HG03521 (cell line): ENCODE measurements around the gene SEMA6A.

Experiments
- ATAC-seq: cut with Tn5 transposase; IDR thresholded peaks from one replicate; pipeline ENCODE4 v1.9.1; 2021; ENCODE audit warnings: mild to moderate bottlenecking, moderate library complexity; ENCODE audit not compliant: unreplicated experiment

SEMA6A gene

GRCh38 chr5:116415182-116415581, 159.4 kb downstream of the SEMA6A start:
- ATAC-seq = no peak

DNA sequence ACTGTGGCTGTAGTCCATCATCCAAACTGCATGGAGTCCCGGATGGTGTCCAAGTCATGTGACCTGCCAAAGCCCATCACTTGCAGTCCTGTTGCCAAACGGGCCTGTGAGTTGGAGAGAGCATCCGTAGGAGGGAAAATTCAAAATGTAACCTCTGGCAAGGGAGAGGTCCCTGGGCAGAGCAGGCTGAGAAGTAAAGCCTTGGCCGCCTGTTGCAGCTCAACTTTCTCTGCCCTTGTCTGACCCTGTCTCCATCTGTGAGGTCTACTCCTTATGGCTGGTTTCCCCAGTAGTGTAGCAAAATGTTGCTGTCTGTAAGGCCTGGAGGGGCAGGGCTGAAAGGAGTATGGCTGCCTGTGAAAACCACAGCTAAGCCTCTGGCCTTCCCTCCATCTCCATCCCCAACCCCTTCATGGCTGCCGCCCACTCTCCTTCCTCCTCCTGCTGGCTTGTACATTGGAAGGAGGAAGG, 163.5 kb downstream of the SEMA6A start:
- no peak for ATAC-seq

- ATAC-seq = no peak
These were observed 164.2 kb downstream of the SEMA6A start for GRCh38 chr5:116410336-116410890.

DNA sequence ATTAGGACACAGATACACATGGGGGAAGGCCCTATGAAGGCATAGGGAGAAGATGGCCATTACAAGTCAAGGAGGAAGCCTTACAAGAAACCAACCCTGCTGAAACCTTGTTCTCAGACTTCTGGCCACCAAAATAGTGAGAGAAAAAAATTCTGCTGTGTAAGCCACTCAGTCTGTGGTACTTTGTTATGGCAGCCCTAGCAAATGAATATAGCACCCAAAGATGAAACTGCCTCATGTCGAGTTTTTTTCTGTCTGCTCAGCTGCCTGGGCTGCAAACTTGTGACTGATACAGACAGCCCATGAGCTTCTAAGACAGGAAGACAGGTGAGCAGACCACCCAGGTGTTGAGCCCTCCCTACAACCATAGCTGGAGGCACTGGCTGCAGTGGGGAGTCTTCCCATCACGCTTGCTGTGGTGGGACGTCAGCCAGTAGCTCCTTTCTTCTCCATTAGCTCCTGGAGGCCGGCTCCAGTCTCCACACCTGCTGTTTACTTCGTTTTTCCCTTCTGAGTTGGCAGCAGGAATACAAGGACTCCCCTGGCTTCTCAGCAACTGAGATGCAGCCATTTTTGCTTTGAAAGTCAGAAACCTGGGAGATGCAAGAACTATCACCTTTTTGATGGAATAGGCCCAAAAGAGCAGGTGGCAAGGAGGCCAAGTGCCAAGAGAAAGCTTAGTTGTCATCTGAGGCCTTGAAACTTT, 164.9 kb downstream of the SEMA6A start:
- ATAC-seq = no peak

DNA sequence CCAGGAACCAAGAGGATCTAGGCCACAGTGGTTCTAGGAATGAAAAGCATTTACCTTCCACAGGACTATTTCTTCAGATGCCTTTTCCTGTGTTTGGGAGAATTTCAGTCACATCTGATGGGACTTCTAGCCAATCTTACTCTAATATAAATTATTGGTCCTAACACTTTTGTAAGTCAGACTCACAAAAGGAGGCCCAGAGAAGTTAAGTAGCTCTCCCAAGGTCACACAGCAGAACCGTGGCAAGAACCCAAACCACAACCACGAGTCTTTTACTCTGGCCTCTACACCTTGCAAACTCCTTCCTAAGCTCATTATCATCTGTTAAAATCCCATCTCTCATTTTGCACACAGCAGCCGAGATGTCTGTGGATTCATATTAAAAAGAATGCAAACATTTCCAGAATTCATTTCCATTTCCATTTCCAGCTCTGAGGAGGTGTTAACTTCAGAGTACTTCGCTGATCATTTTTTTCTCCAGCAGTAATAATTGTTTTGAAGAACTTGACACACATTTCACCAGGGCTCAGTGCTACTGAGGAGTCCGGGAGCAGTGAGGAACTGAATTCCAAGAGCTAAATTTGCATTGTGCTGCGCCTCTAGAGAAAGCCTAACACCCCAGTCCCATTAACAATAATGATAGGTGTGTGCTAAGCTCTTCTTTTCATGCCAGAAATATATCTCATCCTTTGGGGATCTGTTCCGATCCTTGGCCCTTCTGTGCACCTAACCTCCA, 168.1 kb downstream of the SEMA6A start:
- ATAC-seq = no peak

GRCh38 chr5:116404792-116405191, 169.8 kb downstream of the SEMA6A start:
- ATAC-seq = no peak

- no peak for ATAC-seq
These were observed 170.6 kb downstream of the SEMA6A start for GRCh38 chr5:116404016-116404415.

DNA sequence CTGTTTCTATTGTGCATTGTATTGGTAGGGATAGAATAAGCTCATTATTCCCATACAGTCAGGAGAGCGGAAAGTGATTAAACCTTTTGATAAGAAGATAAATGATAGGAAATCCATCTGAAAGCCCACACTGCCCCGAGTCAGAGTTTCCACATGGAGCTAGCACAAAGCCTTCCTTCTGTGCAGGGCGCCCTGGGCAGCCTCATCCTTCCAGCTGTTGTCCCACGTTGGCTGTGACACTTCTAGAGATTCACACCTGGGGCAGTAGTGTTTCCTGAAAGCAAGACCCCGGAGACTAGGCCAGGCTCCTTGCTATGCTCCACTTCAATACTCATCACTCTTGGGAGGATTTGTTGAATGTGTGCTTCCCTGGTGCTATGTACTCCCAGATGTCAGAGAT, 172.4 kb downstream of the SEMA6A start:
- no peak for ATAC-seq

GRCh38 chr5:116401576-116401975, 173.0 kb downstream of the SEMA6A start:
- ATAC-seq = no peak

DNA sequence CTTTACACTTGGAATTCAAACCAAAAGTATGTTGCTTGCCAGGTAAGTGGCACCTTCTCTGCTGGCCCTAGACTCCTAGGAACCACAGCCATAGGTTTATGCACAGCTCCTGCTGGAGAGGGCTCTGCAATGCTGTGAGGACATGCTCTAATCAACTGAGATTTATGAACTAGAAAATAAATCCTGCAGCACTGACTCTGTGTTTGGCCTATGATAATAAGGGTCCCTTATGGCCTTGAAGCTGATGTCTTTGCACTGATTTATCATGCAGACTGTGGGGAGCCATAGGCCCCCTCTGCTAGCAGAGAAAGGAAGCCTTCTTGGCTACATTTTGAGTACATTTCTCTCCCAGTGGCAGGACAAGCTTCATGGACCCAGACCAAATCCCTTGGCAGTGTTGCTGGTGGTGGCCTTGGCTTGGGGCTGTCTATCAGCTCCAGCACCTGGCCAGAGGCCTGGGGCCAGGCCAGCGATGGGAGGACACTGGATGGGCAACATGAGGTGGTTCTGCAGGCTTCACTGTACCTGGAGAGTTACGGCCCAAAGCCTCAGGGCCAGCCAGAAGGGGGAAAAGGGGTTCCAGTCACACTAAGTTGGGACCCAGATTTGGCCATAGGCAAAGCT, 178.0 kb downstream of the SEMA6A start:
- no peak for ATAC-seq

- no peak for ATAC-seq
These were observed 178.9 kb downstream of the SEMA6A start for GRCh38 chr5:116395631-116396203.

- no peak for ATAC-seq
These were observed 179.4 kb downstream of the SEMA6A start for GRCh38 chr5:116395226-116395625.

DNA sequence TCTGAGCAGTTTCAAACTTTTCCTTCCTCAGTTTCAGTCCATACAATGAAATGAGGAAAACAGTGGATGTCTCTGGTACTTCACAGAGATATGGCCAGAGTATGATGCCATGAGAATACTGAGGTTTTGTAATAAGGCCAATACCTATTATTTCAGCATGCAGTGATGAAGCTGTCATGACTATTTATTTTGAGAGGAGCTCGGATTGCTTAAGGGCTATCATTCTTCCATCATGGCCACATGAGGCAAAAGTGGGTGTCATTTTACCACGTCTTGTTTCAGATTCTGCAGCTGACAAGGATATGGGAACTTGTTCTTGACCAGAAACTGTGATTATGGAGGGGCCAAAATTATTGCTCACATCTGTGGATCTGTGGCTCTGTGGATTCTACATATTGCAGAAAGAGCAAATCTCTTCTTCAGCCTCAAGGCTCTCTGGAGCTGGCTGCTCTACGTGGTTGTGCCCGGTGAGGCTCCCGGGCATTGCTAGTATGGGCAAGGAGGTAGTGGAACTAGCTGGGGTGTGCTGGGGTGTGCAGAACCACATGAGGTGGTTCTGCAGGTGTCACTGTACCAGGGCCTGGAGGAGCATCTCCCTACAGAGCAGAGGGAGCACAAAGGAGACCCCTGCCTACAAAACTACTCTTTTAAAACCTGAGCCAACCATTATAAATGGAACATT, 180.3 kb downstream of the SEMA6A start:
- ATAC-seq = no peak
